Measurements from ENCODE around the gene DNM1L. TPM values are rescaled to one million over a fixed set of nuclear protein-coding genes. Genes with fewer than 3 reads are reported as not detected.

DNM1L gene
- total RNA-seq, 2 donors from 2014 or later: 69.5 to 82.8 TPM

GRCh38 chr12:32777159-32777558 is 98.1 kb downstream of the DNM1L start:
- ATAC-seq: no peak
- H3K4me3 Mint-ChIP-seq: no peak overlapping the region
- H3K4me1 Mint-ChIP-seq: no peaks in the 10 kb centered on the region
- peaks cover 57% of the 10 kb centered on the region for H3K27me3 Mint-ChIP-seq
- H3K36me3 Mint-ChIP-seq (ENCODE audit: low read depth): no peaks in the 10 kb centered on the region
- DNase-seq: no peak
- H3K27ac Mint-ChIP-seq: no peak overlapping the region
- H3K9me3 ChIP-seq (ENCODE audit: control insufficient read depth, low read length, poor library complexity, severe bottlenecking): no peaks in the 10 kb centered on the region

GRCh38 chr12:32777691-32778175 is 98.6 kb downstream of the DNM1L start:
- Mint-ChIP-seq H3K27me3 (peaks cover 55% of the 10 kb centered on the region), H3K36me3 (ENCODE audit: low read depth) (no peaks in the 10 kb centered on the region), H3K4me3 (no peak overlapping the region), H3K27ac (no peak overlapping the region), H3K4me1 (no peaks in the 10 kb centered on the region)
- no peak for DNase-seq
- no peaks in the 10 kb centered on the region for H3K9me3 ChIP-seq (ENCODE audit: control insufficient read depth, low read length, poor library complexity, severe bottlenecking)
- no peak for ATAC-seq

- no peak overlapping the region for H3K4me3 Mint-ChIP-seq
- H3K27ac Mint-ChIP-seq: no peak overlapping the region
- no peaks in the 10 kb centered on the region for H3K4me1 Mint-ChIP-seq
- peaks cover 51% of the 10 kb centered on the region for H3K27me3 Mint-ChIP-seq
- no peaks in the 10 kb centered on the region for H3K36me3 Mint-ChIP-seq (ENCODE audit: low read depth)
- ATAC-seq: no peak
- no peak for DNase-seq
- H3K9me3 ChIP-seq (ENCODE audit: control insufficient read depth, low read length, poor library complexity, severe bottlenecking): no peaks in the 10 kb centered on the region
These were observed 101.0 kb downstream of the DNM1L start for GRCh38 chr12:32780071-32780470.

GRCh38 chr12:32783029-32783428 is 103.9 kb downstream of the DNM1L start:
- Mint-ChIP-seq H3K4me1 (no peaks in the 10 kb centered on the region), H3K36me3 (ENCODE audit: low read depth) (no peaks in the 10 kb centered on the region), H3K27me3 (peaks cover 44% of the 10 kb centered on the region), H3K27ac (no peak overlapping the region), H3K4me3 (no peak overlapping the region)
- no peaks in the 10 kb centered on the region for H3K9me3 ChIP-seq (ENCODE audit: control insufficient read depth, low read length, poor library complexity, severe bottlenecking)
- no peak for ATAC-seq
- DNase-seq: no peak

- H3K4me3 Mint-ChIP-seq: no peak overlapping the region
- H3K9me3 ChIP-seq (ENCODE audit: control insufficient read depth, low read length, poor library complexity, severe bottlenecking): no peaks in the 10 kb centered on the region
- H3K27ac Mint-ChIP-seq: no peak overlapping the region
- peaks cover 31% of the 10 kb centered on the region for H3K27me3 Mint-ChIP-seq
- no peaks in the 10 kb centered on the region for H3K4me1 Mint-ChIP-seq
- no peak for DNase-seq
- ATAC-seq: no peak
- H3K36me3 Mint-ChIP-seq (ENCODE audit: low read depth): no peaks in the 10 kb centered on the region
These were observed 106.5 kb downstream of the DNM1L start for GRCh38 chr12:32785557-32785956.

- Mint-ChIP-seq H3K27me3 (peaks cover 31% of the 10 kb centered on the region), H3K27ac (no peak overlapping the region), H3K4me1 (no peaks in the 10 kb centered on the region), H3K36me3 (ENCODE audit: low read depth) (no peaks in the 10 kb centered on the region), H3K4me3 (no peak overlapping the region)
- no peaks in the 10 kb centered on the region for H3K9me3 ChIP-seq (ENCODE audit: control insufficient read depth, low read length, poor library complexity, severe bottlenecking)
- DNase-seq (no peak), ATAC-seq (no peak)
These were observed 109.3 kb downstream of the DNM1L start for GRCh38 chr12:32788405-32788804.

GRCh38 chr12:32789446-32789845 is 110.3 kb downstream of the DNM1L start:
- H3K4me1 Mint-ChIP-seq: peaks cover 3% of the 10 kb centered on the region
- no peaks in the 10 kb centered on the region for H3K9me3 ChIP-seq (ENCODE audit: control insufficient read depth, low read length, poor library complexity, severe bottlenecking)
- ATAC-seq: no peak
- H3K36me3 Mint-ChIP-seq (ENCODE audit: low read depth): peaks cover 2% of the 10 kb centered on the region
- H3K27me3 Mint-ChIP-seq: peaks cover 30% of the 10 kb centered on the region
- no peak overlapping the region for H3K4me3 Mint-ChIP-seq
- no peak overlapping the region for H3K27ac Mint-ChIP-seq
- no peak for DNase-seq

- H3K27me3 Mint-ChIP-seq: peaks cover 30% of the 10 kb centered on the region
- H3K4me1 Mint-ChIP-seq: peaks cover 3% of the 10 kb centered on the region
- DNase-seq (no peak), ATAC-seq (no peak)
- no peak overlapping the region for H3K27ac Mint-ChIP-seq
- H3K9me3 ChIP-seq (ENCODE audit: control insufficient read depth, low read length, poor library complexity, severe bottlenecking): no peaks in the 10 kb centered on the region
- H3K4me3 Mint-ChIP-seq: no peak overlapping the region
- peaks cover 2% of the 10 kb centered on the region for H3K36me3 Mint-ChIP-seq (ENCODE audit: low read depth)
These were observed 110.8 kb downstream of the DNM1L start for GRCh38 chr12:32789916-32790315.

- H3K9me3 ChIP-seq (ENCODE audit: control insufficient read depth, low read length, poor library complexity, severe bottlenecking): no peaks in the 10 kb centered on the region
- ATAC-seq: no peak
- Mint-ChIP-seq H3K27me3 (peaks cover 20% of the 10 kb centered on the region), H3K4me1 (peaks cover 3% of the 10 kb centered on the region), H3K4me3 (no peak overlapping the region), H3K27ac (no peak overlapping the region), H3K36me3 (ENCODE audit: low read depth) (peaks cover 2% of the 10 kb centered on the region)
- no peak for DNase-seq
These were observed 115.2 kb downstream of the DNM1L start for GRCh38 chr12:32794281-32794680.

Other genes starting within 250 kb of the DNM1L start
- gene YARS2, start 76.6 kb downstream of the DNM1L start, total RNA-seq: 10 to 100 TPM; 15.1 to 18.1 TPM
- under 1 TPM; 0.25 to 0.37 TPM for gene PKP2, start 217.5 kb downstream of the DNM1L start, total RNA-seq

Measured in T-helper 17 cell (primary cell).